Measurements from ENCODE around the gene CHST6. TPM values are rescaled to one million over a fixed set of nuclear protein-coding genes. Genes with fewer than 3 reads are reported as not detected.
A peak's percentile ranks its signal among the peaks of the same experiment; 100 is the strongest.
"Not testable (repeated sequence)": the region's sequence is repeated elsewhere in the genome, so short reads cannot be mapped to it uniquely, and the experiment has no call there.

The CHST6 gene
- total RNA-seq, 1 donor from 2014 or later: 0.94 TPM

DNA sequence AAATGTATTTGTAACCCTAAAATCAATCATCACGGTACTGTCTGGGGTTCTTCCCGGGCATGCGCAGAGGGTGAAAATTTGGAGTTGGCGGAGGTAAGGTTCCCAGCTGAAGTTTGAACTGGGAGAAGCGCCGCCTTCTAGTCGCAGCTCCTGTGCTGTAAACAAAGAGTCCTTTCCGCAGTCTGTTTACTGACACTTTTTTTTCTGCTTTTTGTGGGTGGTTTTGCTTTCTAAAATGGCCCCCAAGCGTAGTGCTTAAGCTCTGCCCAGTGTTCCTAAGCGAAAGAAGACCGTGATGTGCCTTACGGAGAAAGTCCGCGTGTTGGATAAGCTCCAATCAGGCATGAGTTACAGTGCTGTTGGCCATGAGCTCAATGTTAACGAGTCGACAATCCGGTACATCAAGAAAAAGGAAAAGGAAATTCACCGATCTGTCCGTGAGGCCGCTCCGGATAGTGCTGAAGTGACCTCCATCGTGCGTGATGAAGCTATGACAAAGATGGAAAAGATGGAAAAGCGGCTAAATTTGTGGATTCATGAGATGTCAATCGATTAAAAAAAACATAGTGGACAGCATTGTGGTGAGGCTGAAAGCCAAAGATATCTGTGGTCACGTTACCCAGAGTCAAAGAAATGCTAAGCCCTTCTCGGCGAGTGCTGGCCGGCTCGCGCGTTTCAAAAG is 61.4 kb downstream of the CHST6 start:
- peak; percentile 78 for DNase-seq

DNA sequence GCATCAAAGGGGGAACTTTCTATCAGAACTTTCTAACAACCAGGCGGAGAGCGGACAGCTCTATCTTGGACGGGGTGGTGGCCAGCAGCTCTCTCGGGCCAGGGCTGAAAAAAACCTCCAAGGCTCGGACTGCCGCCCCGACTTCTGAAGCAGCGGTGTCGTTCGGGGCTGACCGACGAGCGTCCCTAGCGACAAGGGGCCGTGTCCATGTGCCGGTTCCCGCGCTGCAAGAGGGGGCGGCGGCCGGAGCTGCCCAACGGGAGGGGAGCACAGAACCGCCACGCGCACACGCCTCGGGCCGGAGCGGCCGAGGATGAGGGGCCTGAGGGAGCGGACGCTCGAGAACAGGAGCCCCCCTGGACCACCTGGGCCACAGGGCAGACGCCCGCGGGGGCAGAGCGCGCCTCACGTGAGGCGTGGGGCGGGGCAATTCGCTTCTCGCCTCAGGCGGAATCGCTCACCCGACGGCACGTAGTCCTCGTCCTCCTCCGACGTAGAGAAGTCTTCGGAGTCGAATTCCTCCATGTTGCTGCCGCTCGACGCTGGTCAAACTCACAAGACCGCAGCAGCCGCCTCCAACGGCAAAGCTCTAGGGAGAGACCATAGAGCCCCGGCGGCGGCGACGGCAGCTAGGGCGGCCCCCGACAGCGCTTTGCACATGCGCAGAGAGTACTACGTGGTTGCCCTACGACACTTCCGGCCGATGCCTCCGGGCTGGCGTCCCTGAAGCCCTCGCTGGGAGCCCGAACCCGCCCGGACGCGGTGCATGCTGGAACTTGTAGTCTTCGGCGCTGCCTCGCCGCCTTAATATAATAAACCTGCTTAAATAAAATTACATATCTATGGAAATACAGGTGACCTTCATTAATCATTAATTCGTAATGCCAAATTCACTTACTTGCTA is 62.2 kb downstream of the CHST6 start, which contains the start of gene CFDP1:
Gene CFDP1, minus strand, starts transcription at position 676 of the 904 bp plus-strand sequence. Its CDS starts 151 bp downstream, at position 525.
- peak; percentile 86 for DNase-seq

DNA sequence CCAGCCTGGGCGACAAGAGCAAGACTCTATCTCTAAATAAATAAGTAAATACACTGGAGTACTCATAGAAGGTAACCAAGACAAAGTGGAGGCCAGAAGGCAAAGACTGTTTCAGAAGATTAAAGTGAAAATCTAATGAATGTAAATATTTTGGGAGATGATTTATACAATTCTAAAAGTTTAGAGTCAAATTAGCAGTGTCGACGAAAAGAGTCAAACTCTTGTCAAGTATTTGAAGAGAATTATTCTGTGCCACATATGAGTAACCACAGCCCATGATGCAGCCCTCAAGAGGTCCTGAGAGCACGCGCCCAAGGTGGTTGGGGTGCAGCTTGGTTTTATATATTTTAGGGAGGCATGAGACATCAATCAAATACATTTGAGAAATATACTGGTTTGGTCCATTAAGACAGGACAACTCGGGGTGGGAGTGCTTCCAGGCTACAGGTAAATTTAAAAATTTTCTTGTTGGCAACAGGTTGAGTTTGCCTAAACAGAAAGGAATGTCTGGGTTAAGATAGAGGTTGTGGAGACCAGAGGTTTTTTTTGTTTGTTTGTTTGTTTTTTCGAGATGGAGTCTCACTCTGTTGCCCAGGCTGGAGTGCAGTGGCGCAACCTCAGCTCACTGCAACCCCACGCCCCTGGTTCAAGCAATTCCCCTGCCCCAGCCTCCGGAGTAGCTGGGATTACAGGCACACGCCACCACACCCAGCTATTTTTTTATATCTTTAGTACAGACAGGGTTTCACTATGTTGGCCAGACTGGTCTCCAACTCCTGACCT is 65.4 kb downstream of the CHST6 start:
- no peak for DNase-seq

DNA sequence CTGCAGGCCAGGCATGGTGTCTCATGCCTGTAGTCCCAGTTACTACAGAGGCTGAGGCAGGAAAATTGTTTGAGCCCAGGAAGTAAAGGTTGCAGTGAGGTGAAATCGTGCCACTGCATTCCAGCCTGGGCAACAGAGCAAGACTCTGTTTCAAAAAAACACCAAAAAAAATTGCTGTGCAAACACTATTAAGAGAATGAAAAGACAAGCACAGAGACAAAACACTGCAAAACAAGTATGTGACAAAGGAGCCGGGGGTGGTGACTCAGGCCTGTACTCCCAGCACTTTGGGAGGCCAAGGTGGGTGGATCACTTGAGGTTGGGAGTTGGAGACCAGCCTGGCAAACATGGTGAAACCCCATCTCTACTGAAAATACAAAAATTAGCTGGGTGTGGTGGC is 68.7 kb downstream of the CHST6 start:
- not testable (repeated sequence) for DNase-seq

DNA sequence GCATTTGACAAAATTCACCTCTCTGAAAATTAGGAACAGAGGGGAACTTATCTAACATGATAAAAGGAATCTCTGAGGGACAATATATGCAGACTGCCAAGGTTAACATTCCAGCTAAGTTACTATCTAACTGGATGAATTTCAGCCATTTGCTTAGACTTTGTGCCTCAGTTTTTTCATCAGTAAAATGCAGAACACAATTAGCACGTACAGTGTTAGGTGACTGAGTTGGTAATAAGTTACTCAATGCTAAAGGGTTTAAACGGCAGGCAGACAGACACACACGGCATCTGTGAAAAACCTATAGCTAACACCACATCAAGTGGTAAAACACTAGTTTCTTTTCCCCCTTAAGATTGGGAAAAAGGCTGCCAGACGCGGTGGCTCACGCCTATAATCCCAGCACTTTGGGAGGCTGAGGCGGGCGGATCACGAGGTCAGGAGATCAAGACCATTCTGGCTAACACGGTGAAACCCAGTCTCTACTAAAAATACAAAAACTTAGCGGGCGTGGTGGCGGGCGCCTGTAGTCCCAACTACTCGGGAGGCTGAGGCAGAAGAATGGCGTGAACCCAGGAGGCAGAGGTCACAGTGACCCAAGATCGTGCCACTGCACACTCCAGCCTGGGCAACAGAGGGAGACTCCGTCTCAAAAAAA is 71.0 kb downstream of the CHST6 start:
- not testable (repeated sequence) for DNase-seq

DNA sequence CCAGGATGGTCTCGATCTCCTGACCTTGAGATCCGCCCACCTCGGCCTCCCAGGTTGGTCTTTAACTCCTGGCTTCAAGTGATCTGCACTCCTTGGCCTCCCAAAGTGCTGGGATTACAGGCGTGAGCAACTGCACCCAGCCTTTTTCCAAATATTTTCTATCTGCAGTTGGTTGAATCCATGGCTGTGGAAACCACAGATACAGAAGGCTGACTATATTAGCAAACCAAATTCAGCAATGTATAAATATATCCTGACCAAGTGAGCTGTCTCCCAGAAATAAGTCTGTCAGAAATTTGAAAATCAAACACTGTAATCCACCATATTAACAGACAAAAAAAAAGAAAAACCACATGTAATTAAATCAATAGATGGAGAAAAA is 71.5 kb downstream of the CHST6 start:
- DNase-seq: no peak

Other genes starting within 250 kb of the CHST6 start
- gene BCAR1, start 243.8 kb downstream of the CHST6 start, total RNA-seq: 15.4 TPM
- gene CFDP1, start 61.9 kb downstream of the CHST6 start, total RNA-seq: 37.3 TPM
- 30.7 TPM for gene TMEM170A, start 30.8 kb downstream of the CHST6 start, total RNA-seq
- 0.16 TPM for gene CHST5, start 40.7 kb upstream of the CHST6 start, total RNA-seq
- gene TMEM231, start 60.8 kb upstream of the CHST6 start, total RNA-seq: 17.0 TPM
- gene GABARAPL2, start 70.9 kb upstream of the CHST6 start, total RNA-seq: 80.3 TPM
- 55.2 TPM for gene ADAT1, start 127.8 kb upstream of the CHST6 start, total RNA-seq
- gene KARS1, start 152.2 kb upstream of the CHST6 start, total RNA-seq: 79.4 TPM
- 143 TPM for gene TERF2IP, start 152.3 kb upstream of the CHST6 start, total RNA-seq
- gene CPHXL2, start 181.6 kb upstream of the CHST6 start, total RNA-seq: not detected
- not detected for gene DUXB, start 206.0 kb upstream of the CHST6 start, total RNA-seq
- not detected for gene CPHXL, start 231.0 kb upstream of the CHST6 start, total RNA-seq

All from occipital lobe (tissue), 2 donors.